H1 (cell line): ENCODE data around the gene ANKRD60. TPM values are rescaled to one million over a fixed set of nuclear protein-coding genes. Genes with fewer than 3 reads are reported as not detected.

Experiments used
- CTCF ChIA-PET: fragments of 300-600 bp; sonication (Branson Sonifier 250); formaldehyde crosslinking; loops from one replicate; lab custom pipeline; 2021; ENCODE audit not compliant: partially characterized antibody; lab: Charles Lee
- POLR2A ChIA-PET: fragments of 300-600 bp; sonication (Branson Sonifier 250); formaldehyde crosslinking; loops from one replicate; lab custom pipeline; 2021; ENCODE audit warnings: inconsistent platforms; ENCODE audit not compliant: partially characterized antibody; lab: Charles Lee
- DNase-seq, 2 experiments: peaks; one replicate each; pipeline versions ENCODE4 v3.0.0 to v3.0.0-alpha.2; 2010 to 2022; ENCODE audit warnings: low spot score in 2 of 2, low read depth in 1 of 2, mixed read lengths in 1 of 2
- FAIRE-seq: peaks from 2 replicates; lab custom pipeline; 2011; peaks lifted over from hg19 to GRCh38; lab: Jason Lieb, UNC
- H2AFZ ChIP-seq: 2 replicates; pipeline ENCODE4 v1.8.1; 2012; ENCODE audit warnings: low read length, inconsistent platforms
- H2AK5ac ChIP-seq: 2 replicates; pipeline ENCODE4 v1.6.1; 2013; ENCODE audit warnings: low read depth, low read length
- H2BK120ac ChIP-seq: replicated peaks from 2 replicates; pipeline ENCODE3; 2013; ENCODE audit warnings: low read depth, low read length, inconsistent platforms
- H2BK12ac ChIP-seq: 2 replicates; pipeline ENCODE4 v1.6.1; 2013; ENCODE audit warnings: low read depth, low read length
- H2BK15ac ChIP-seq: 2 replicates; pipeline ENCODE4 v1.6.1; 2013; ENCODE audit warnings: low read length
- H2BK20ac ChIP-seq: 2 replicates; pipeline ENCODE4 v1.6.1; 2013; ENCODE audit warnings: low read length
- H2BK5ac ChIP-seq: 2 replicates; pipeline ENCODE4 v1.6.1; 2013; ENCODE audit warnings: low read depth, low read length
- H3K14ac ChIP-seq: 2 replicates; pipeline ENCODE4 v1.6.1; 2013; ENCODE audit warnings: inconsistent platforms; ENCODE audit not compliant: insufficient read length
- H3K18ac ChIP-seq: 2 replicates; pipeline ENCODE4 v1.6.1; 2013; ENCODE audit warnings: low read length; ENCODE audit errors: extremely low read depth
- H3K23ac ChIP-seq: 2 replicates; pipeline ENCODE4 v1.6.1; 2013; ENCODE audit warnings: inconsistent platforms; ENCODE audit not compliant: insufficient read length
- H3K23me2 ChIP-seq: 2 replicates; pipeline ENCODE4 v1.6.1; 2013; ENCODE audit warnings: low read depth, low read length
- H3K27ac ChIP-seq: 2 replicates; pipeline ENCODE4 v1.6.1; 2011; ENCODE audit warnings: low read depth, low read length, inconsistent platforms
- H3K27me3 ChIP-seq, 4 experiments: replicated peaks in 1 of 4; 1 replicate in 1 of 4; 2 replicates in 3 of 4; pipeline versions ENCODE4 v1.6.1 to v1.8.1; 2011 to 2013; ENCODE audit warnings: low read length in 3 of 4, mild to moderate bottlenecking in 3 of 4, inconsistent platforms in 2 of 4, mixed read lengths in 2 of 4, moderate library complexity in 1 of 4; ENCODE audit not compliant: control insufficient read depth in 3 of 4, insufficient read depth in 3 of 4; ENCODE audit errors: extremely low read depth in 1 of 4
- H3K36me3 ChIP-seq, 4 experiments: 2 replicates each; pipeline versions ENCODE4 v1.6.1 to v1.8.1; 2011 to 2013; ENCODE audit warnings: mild to moderate bottlenecking in 4 of 4, low read length in 3 of 4, moderate library complexity in 2 of 4, control low read depth in 1 of 4, inconsistent platforms in 1 of 4; ENCODE audit not compliant: insufficient read depth in 4 of 4, control insufficient read depth in 2 of 4
- H3K4ac ChIP-seq: replicated peaks from 2 replicates; pipeline ENCODE3; 2013; ENCODE audit warnings: low read length, low read depth, mixed read lengths, inconsistent platforms; ENCODE audit not compliant: insufficient read length
- H3K4me1 ChIP-seq, 4 experiments: replicated peaks in 1 of 4; 1 replicate in 1 of 4; 2 replicates in 3 of 4; pipeline versions ENCODE4 v1.6.1 to v1.8.1; 2011 to 2013; ENCODE audit warnings: low read length in 3 of 4, inconsistent platforms in 2 of 4, mixed read lengths in 1 of 4; ENCODE audit not compliant: insufficient read depth in 4 of 4, control insufficient read depth in 3 of 4
- H3K4me2 ChIP-seq, 2 experiments: 2 replicates each; pipeline versions ENCODE4 v1.6.1 to v1.8.1; 2011 to 2013; ENCODE audit warnings: low read depth in 2 of 2, low read length in 2 of 2, control low read depth in 1 of 2, inconsistent platforms in 1 of 2, mild to moderate bottlenecking in 1 of 2; ENCODE audit not compliant: insufficient read depth in 1 of 2
- H3K4me3 ChIP-seq, 4 experiments: fragments of 200-600, 300-600 bp in 1 of 4; sonication (generic), shearing (Covaris generic), sonication (Bioruptor Twin) in 1 of 4; 2 replicates each; pipeline versions ENCODE4 v1.5.1 to v1.8.1; 2011 to 2016; ENCODE audit warnings: low read length in 4 of 4, low read depth in 3 of 4, control low read depth in 2 of 4, inconsistent platforms in 2 of 4, mild to moderate bottlenecking in 2 of 4, mixed read lengths in 1 of 4, moderate library complexity in 1 of 4; ENCODE audit not compliant: insufficient read depth in 2 of 4; ENCODE audit errors: extremely low read depth in 1 of 4
- H3K56ac ChIP-seq: replicated peaks from 2 replicates; pipeline ENCODE3; 2013; ENCODE audit warnings: low read depth, mild to moderate bottlenecking, mixed read lengths, low read length, inconsistent platforms; ENCODE audit not compliant: insufficient read length
- H3K79me1 ChIP-seq: 2 replicates; pipeline ENCODE4 v1.6.1; 2013; ENCODE audit warnings: low read depth, low read length, control low read depth
- H3K79me2 ChIP-seq, 2 experiments: 2 replicates each; pipeline versions ENCODE4 v1.6.1 to v1.8.1; 2012 to 2013; ENCODE audit warnings: low read length in 2 of 2, mild to moderate bottlenecking in 2 of 2, inconsistent platforms in 1 of 2; ENCODE audit not compliant: insufficient read depth in 2 of 2, control insufficient read depth in 1 of 2
- H3K9ac ChIP-seq, 4 experiments: replicated peaks in 1 of 4; 1 replicate in 1 of 4; 2 replicates in 3 of 4; pipeline versions ENCODE4 v1.6.1 to v1.8.1; 2011 to 2013; ENCODE audit warnings: low read depth in 3 of 4, low read length in 3 of 4, control low read depth in 2 of 4, mild to moderate bottlenecking in 2 of 4, moderate library complexity in 2 of 4, inconsistent platforms in 1 of 4; ENCODE audit errors: extremely low read depth in 1 of 4
- H3K9me3 ChIP-seq, 2 experiments: 2 replicates each; pipeline versions ENCODE4 v1.6.1 to v1.8.1; 2012 to 2013; ENCODE audit warnings: mild to moderate bottlenecking in 2 of 2, moderate library complexity in 2 of 2, control low read depth in 1 of 2, inconsistent platforms in 1 of 2, low read depth in 1 of 2, low read length in 1 of 2, mixed read lengths in 1 of 2; ENCODE audit not compliant: insufficient read depth in 2 of 2
- H4K20me1 ChIP-seq, 2 experiments: replicated peaks in 1 of 2; 2 replicates each; pipeline versions ENCODE3 to v1.8.1; 2011 to 2013; ENCODE audit warnings: inconsistent platforms in 2 of 2, low read length in 2 of 2, mild to moderate bottlenecking in 1 of 2; ENCODE audit not compliant: insufficient read depth in 2 of 2, control insufficient read depth in 1 of 2
- H4K5ac ChIP-seq: 2 replicates; pipeline ENCODE4 v1.6.1; 2013; ENCODE audit warnings: low read length, low read depth, mixed read lengths, inconsistent platforms; ENCODE audit not compliant: insufficient read length
- H4K8ac ChIP-seq: 2 replicates; pipeline ENCODE4 v1.8.0; 2013; ENCODE audit warnings: mild to moderate bottlenecking, moderate library complexity, low read length, inconsistent platforms; ENCODE audit not compliant: insufficient read depth; ENCODE audit errors: extremely low read depth
- H4K91ac ChIP-seq: replicated peaks from 2 replicates; pipeline ENCODE3; 2013; ENCODE audit warnings: low read length, mixed read lengths, inconsistent platforms; ENCODE audit not compliant: insufficient read length
- CREB1 ChIP-seq: IDR thresholded peaks from 2 replicates; pipeline ENCODE4 v1.6.1; 2012; ENCODE audit warnings: inconsistent platforms
- NRF1 ChIP-seq: IDR thresholded peaks from 2 replicates; pipeline ENCODE4 v1.6.1; 2011; ENCODE audit warnings: mild to moderate bottlenecking, low read depth, low read length, improper control_type of control experiment
- WGBS, 2 experiments: shearing (Covaris generic) in 1 of 2; methylation state at CpG; one replicate each; pipeline versions ENCODE4 v1.1.6 to v1.1.7; 2013 to 2015; ENCODE audit warnings: low lambda C conversion rate in 2 of 2, mixed read lengths in 2 of 2, inconsistent platforms in 1 of 2, low coverage in 1 of 2, missing lambda C conversion rate in 1 of 2; ENCODE audit not compliant: insufficient replicate concordance in 2 of 2, insufficient coverage in 1 of 2, insufficient read length in 1 of 2; ENCODE audit errors: extremely low coverage in 1 of 2, missing lambda C conversion rate in 1 of 2; 5-methylcytosine and 5-hydroxymethylcytosine counted together
- polyA plus RNA-seq, 7 experiments: library from polyadenylated mRNA; depleted of rRNA in 3 of 7; stranded (reverse) in 5 of 7; unstranded in 2 of 7; fragments of >200 nt in 5 of 7; fragments of 200-250 nt in 2 of 7; gene quantifications; 1 replicate in 5 of 7; 2 replicates in 1 of 7; 4 replicates in 1 of 7; pipeline versions ENCODE4 v1.2.1 to v1.2.3, GENCODE V29; 2011 to 2013; ENCODE audit warnings: missing spikeins in 2 of 7, mixed read lengths in 2 of 7
- total RNA-seq: library from RNA; stranded (reverse); fragmentation: NEBNext Ultra II Directional; extraction: Animal tissue kit (Norgen Biotek cat#: 25700); gene quantifications from 2 replicates; pipeline ENCODE4 v1.2.1, GENCODE V29; 2021

The ANKRD60 gene
- total and polyA plus RNA-seq, 2 of the 8 experiments (the other 6 are each of a cell fraction or from before 2014, with no cell fraction given) = not detected

DNA sequence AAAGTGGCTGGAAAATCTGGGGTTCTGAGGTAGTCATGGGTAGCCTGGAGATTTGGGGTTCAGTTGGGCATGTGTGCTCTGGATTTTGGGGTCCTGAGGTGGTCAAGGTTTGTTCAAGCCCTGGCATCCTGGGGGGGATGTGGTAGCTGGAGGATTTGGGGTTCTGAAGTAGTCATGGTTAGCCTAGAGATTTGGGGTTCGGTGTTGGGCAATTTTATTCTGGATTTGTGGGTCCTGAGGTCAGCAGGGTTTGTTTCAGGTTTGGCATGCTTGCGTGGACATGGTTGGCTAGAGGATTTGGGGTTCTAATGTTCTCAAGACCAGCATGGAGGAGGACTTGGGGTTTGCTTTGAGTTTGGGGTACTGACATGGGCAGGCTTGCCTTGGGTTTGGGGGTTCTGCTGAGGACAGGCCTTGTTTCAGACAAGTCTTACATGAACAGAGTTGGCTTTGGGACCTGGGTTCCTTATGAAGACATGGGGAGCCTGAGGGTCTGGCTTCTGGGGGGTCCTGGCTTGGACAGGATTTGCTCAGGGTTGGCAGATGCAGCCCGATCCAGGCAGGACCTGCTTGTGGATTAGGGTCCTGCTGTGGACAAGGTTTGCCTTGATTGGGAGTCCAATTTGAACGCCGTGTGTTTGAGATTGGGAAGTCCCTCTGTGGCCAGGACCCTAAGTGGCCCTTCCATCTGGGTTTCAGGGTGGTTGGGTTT lies 906 bp downstream of the ANKRD60 start:
- no peak overlapping the region for H3K9ac ChIP-seq
- no peak for FAIRE-seq
- peak overlapping the region; percentile 5 for H4K91ac ChIP-seq

More for the DNA sequence above, 906 bp downstream of the ANKRD60 start:
- ChIA-PET CTCF (interaction anchor here (4.9 kb wide), 1 partner anchor 7 kb away, joined by 21 read pairs; no protein-coding TSS in a partner anchor), POLR2A (no interaction called here)
- Histone ChIP-seq H3K23me2 (peaks cover 12% of the 10 kb centered on the region; the same call in 1 of the 2 replicates), H3K4me3 (peak overlapping the region; percentile 21 to 76 (median 44); a peak in 6 of 8 replicates), H3K4me1 (peaks cover 0 to 4% (median 1%) of the 10 kb centered on the region in 4 experiments; a peak in 2 of 7 replicates), H3K9me3 (no peaks in the 10 kb centered on the region), H2BK15ac (no peak overlapping the region), H3K18ac (no peak overlapping the region), H3K56ac (no peak overlapping the region), H4K5ac (no peak overlapping the region), H2AFZ (peak overlapping the region; percentile 76; the same call in 1 of the 2 replicates), H2AK5ac (no peak overlapping the region; the same call in 1 of the 2 replicates), H3K14ac (no peak overlapping the region), H4K20me1 (no peaks in the 10 kb centered on the region), H2BK120ac (no peak overlapping the region), H4K8ac (no peak overlapping the region), H2BK12ac (peak overlapping the region; percentile 68; the same call in 1 of the 2 replicates), H3K36me3 (no peaks in the 10 kb centered on the region), H3K79me1 (no peaks in the 10 kb centered on the region; the same call in 1 of the 2 replicates), H3K4ac (no peak overlapping the region), H2BK20ac (no peak overlapping the region), H3K23ac (no peak overlapping the region), H3K27ac (no peak overlapping the region), H3K4me2 (peak overlapping the region; percentile 85 to 91), H3K27me3 (peaks cover 1 to 19% (median 16%) of the 10 kb centered on the region in 4 experiments), H3K79me2 (no peaks in the 10 kb centered on the region), H2BK5ac (peak overlapping the region; percentile 56; the same call in 1 of the 2 replicates)
- WGBS, 2 experiments = 91% methylated on average over 5 of the region's 5 CpGs; no CpG with 5 or more reads in 1 of the 2 experiments
- no peak for DNase-seq
- TF ChIP-seq CREB1 = no peak
- TF ChIP-seq NRF1 = no peak
